Measurements from ENCODE around the gene LDHA. TPM values are rescaled to one million over a fixed set of nuclear protein-coding genes. Genes with fewer than 3 reads are reported as not detected.

LDHA gene
- total and polyA plus RNA-seq, 9 of the 15 experiments (the other 6 are each of a cell fraction or from before 2014, with no cell fraction given) = 535 to 3,001 (median 926) TPM

DNA sequence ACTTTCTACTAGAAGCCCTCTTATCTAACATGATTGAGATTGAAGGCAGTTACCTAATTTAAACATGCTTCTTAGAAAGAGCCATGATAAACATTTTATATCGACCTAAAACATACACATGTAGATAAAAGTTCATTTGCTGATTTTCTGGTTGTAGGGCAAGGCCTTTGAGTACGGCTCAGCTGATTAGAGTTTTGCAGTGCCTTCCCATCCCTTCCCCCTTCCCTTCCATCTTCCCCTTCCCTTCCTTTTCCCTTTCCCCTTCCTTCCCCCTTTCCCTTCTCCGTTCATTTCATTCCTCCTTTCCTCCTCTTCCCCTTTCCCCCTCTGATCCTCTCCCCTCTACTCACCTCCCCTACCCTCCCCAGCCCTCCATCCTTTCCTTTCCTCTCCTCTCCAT, 22.1 kb downstream of the LDHA start:
- Histone ChIP-seq H3K9ac (ENCODE audit: insufficient read depth in 1 of 2, low read depth in 2 of 2, low read length in 2 of 2) (no peak overlapping the region), H3K4me3 (no peak overlapping the region)
- intact Hi-C loops (cut with micrococcal nuclease) = no loop called here

More for the DNA sequence above, 22.1 kb downstream of the LDHA start:
- H3K27me3 ChIP-seq (ENCODE audit: control insufficient read depth in 2 of 2, insufficient read depth in 2 of 2, low read length in 2 of 2) = no peaks in the 10 kb centered on the region
- H3K9me3 ChIP-seq (replicated peaks; ENCODE audit: control insufficient read depth, insufficient read depth, low read depth, low read length) = no peaks in the 10 kb centered on the region
- ChIA-PET CTCF (ENCODE audit: low intra/inter-chr PET ratio) (no interaction called here), POLR2A (interaction anchor here (1.6 kb wide), 1 partner anchor 19 kb away, joined by 6 read pairs; no protein-coding TSS in a partner anchor)
- peaks cover 4 to 6% of the 10 kb centered on the region in 2 experiments; a peak in 3 of 5 replicates for H3K4me1 ChIP-seq (replicated peaks in 1 of 2; ENCODE audit: control insufficient read depth in 2 of 2, insufficient read depth in 2 of 2, low read length in 2 of 2)
- no peaks in the 10 kb centered on the region for H4K20me1 ChIP-seq (replicated peaks; ENCODE audit: control insufficient read depth, insufficient read depth, low read length)
- no peak overlapping the region for H3K4me2 ChIP-seq (ENCODE audit: insufficient read depth, low read length)
- FAIRE-seq = no peak
- H3K27ac ChIP-seq (ENCODE audit: extremely low read depth, low read depth, low read length) = no peak overlapping the region
- DNase-seq (ENCODE audit: extremely low read depth in 1 of 4, low spot score in 3 of 4) = no peak
- 12% methylated on average over 3 of the region's 3 CpGs for WGBS (ENCODE audit: insufficient coverage, low coverage, missing lambda C conversion rate)
- in situ Hi-C loops (cut with MboI) = no loop called here
- H2AFZ ChIP-seq (ENCODE audit: low read depth, low read length) = no peak overlapping the region
- H3K36me3 ChIP-seq (ENCODE audit: control insufficient read depth, insufficient read depth, low read length) = no peaks in the 10 kb centered on the region
- no TSS peak for BruUV-seq (replicated peaks)
- no peak for ATAC-seq
- H3K79me2 ChIP-seq (ENCODE audit: control insufficient read depth, insufficient read depth, low read length) = no peaks in the 10 kb centered on the region
- no peaks in the 10 kb centered on the region for H3K9me1 ChIP-seq (ENCODE audit: control insufficient read depth, insufficient read depth, low read length)
- TF ChIP-seq HNRNPK (IDR thresholded peaks at IDR 0.05; ENCODE audit: low read depth, low read length, poor library complexity, severe bottlenecking) (peak; percentile 53), HOMEZ (CRISPR knock-in tag; IDR thresholded peaks at IDR 0.05) (no peak)
